NCI-H226 (cell line): Measurements from ENCODE around the gene TSPO2.

Source experiments
- DNase-seq: peaks from one replicate; pipeline ENCODE4 v3.0.0-alpha.2; 2015

Gene TSPO2

DNA sequence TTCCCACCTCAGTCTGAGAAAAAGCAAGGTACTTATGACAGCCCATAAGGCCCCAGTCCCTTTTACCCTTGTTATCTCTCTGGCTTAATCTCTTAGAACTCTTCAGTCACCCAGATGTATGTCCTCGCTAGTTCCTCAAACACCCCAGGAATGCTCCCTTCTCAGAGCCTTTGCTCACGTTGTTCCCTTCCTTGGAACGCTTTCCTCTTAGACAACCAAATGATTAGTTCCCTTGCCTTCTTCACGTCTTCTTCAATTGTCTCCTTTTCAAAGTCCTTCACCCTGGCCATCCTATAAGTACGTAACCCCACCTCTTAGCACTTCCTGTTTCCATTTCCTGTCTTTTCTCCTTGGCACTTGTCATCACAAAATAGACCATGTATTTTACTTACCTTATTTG lies 9.6 kb downstream of the TSPO2 start:
- DNase-seq, result no peak

DNA sequence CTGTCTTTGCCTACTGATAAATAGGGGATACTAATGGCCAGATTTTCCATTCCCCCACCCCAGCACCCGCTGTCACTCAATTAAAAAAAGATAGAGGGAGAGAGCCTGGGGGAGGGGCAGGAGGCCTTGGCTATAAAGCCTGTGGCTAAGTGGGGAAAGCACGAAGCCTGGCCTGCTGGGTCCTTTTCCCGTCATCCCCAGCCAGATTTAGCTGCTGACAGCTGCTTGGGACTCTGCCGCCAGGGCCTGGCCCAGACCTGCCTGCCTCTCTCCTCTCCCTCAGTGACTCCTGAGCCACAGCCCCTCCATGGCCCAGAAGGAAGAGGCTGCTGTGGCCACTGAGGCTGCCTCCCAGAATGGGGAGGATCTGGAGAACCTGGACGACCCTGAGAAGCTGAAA lies 10.8 kb downstream of the TSPO2 start, which contains the start of gene APOBEC2:
Gene APOBEC2, plus strand, starts transcription at position 162 of the 400 bp plus-strand sequence. Its CDS starts 146 bp downstream, at position 308.
- DNase-seq, result no peak

DNA sequence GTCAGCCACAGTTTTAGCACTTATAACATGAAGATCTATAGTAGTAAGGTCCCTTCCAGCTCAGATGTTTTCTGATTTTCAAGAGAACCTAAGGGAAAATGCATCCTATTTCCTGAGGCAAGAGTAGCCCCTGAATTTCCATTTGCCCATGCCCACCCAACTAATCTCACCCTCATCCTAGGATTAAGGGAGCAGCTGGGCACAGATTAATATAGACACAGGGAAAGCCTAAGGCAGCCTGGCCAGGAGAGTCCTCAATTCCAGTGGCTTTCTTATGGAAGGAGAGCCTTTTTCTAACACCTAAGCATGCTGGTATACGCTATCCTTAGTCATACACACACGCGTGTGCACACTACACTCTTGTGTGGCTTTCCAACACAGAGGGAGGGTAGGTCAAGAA lies 12.2 kb downstream of the TSPO2 start:
- DNase-seq, result no peak

DNA sequence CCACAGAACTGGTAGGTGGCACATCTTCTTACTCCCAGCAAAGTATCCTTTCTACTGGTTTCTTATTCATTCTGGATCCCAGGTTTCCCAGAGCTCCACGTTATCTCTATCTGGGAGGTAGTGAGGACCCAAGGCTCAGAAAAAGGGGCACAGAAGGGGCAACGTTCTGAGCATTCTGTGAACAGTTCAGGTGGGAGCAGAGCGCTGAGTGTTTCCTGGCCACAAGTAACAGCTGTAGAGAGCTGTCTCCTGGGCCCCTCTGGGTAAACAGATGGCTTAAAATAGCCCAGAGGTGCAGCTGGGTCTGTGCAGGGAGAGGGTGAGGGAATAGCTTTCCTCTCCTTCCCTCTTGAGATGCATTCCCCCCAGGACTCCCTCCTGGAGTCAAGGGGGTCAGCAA lies 12.9 kb downstream of the TSPO2 start:
- DNase-seq, result no peak

DNA sequence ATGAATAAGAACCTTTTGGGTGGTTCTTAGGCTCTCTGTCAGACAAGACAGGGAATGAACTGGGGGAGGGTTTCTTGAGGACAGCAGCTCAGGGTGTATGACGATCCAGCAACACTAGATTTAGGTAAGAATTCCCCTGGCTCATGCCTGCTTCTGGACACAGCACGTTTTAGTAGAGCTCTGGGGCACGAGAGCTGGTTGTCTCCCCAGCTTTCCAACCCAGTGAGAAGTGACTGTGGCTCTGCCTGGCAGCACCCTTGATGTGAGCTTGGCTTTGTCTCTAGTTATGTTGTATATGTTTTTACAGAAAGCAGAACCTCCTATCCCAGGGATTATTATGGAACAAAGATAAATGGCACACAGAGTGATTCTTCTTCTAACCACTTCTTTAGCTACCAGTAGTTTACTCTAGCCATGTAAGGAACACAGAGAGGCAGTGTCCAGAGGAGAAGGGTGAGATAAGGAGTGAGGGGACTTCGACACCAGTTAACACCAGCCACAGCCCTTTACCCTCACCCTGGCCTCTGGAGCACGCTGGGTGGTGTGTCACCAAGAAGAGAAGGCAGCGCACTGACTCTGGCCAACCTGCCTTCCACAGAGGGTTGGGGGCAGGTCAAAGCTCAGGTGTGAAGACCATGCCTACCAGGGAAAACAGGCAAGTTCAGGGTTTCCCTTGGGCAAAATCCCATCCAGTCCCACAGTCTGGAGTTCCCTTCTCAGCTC lies 14.7 kb downstream of the TSPO2 start:
- DNase-seq, result no peak

DNA sequence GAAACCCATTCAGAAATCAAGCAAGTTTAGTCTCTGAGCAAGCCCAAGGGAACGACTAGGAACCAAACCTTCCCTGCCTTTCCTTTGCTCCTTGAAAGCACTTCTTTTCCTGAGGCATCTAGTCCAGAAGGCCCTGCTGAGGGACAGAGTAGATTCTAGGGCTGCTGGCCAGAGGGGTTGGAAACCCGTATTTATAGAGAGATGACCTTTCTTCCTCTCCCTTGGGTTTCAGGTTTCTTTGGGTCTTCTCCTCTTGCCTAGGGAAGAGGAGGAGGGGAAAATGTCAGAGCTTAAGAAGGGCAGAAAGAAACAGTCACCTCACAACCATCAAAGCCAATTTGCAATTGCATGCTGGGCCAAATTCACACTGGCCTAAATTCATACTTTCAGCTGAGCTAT lies 16.5 kb downstream of the TSPO2 start:
- DNase-seq, result no peak

DNA sequence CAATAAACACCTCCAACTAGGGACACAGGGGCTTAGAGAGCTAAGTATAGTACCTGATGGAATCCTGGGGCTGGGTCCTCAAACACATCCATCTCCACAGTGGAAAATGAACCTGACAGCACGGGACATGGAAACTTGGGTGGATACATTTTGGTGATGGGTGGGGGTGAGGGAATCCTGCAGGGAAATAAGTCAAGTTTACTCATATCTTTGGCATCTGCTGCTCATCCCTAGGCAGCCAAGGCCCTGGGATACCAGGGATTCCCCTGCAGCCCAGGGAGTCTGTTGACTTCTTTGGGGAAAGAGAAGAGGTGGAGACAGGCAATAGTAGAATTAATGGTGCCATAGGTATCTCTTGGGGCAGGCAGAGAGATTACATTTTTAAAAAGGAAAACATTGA lies 17.3 kb downstream of the TSPO2 start:
- peak; percentile 58 for DNase-seq

DNA sequence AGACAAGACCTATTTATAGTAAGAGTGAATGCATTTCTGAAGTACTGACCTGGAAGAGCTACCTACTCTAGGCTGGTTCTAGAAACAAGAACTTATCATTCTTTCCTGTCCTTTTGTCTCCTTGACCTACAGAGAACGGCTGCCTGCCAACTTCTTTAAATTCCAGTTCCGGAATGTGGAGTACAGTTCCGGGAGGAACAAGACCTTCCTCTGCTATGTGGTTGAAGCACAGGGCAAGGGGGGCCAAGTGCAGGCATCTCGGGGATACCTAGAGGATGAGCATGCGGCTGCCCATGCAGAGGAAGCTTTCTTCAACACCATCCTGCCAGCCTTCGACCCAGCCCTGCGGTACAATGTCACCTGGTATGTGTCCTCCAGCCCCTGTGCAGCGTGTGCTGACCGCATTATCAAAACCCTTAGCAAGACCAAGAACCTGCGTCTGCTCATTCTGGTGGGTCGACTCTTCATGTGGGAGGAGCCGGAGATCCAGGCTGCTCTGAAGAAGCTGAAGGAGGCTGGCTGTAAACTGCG lies 19.0 kb downstream of the TSPO2 start:
- no peak for DNase-seq

DNA sequence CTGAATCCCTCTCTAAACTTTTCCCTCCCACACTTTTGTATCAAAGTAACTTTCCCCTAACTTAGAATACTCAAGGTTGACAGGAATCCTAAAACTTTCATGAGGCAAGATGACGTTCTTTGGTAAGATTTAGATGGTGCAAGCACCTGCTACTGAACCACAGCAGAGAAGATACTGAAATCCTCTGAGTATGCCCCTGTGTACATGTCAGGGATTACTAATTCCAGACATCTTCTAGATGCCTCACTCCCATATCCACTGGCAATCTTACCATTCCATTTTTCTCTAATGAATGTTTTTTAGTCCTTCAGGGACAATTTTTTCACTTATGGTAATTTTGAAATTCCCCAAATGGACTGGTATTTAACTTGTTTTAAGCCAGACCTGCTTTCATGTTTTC lies 19.8 kb downstream of the TSPO2 start:
- DNase-seq, result no peak

DNA sequence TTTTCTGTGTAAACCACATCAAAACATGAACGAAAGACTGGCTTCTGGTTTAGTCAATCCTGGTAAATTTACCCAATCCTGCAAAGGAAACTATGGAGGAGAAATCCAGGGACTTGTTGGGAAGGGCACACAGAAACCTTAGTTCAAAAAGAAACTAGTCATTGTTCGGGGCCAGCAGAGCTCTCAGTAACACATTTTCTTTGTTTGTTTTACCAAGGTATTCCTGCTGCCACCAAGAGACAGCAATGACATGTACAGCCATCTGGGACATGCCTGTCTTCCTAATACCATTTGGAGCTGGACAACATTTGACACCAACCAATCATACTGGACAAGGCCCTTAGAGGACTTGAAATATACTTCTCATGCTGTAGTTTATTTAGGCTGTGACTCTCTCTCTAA lies 21.6 kb downstream of the TSPO2 start:
- no peak for DNase-seq

DNA sequence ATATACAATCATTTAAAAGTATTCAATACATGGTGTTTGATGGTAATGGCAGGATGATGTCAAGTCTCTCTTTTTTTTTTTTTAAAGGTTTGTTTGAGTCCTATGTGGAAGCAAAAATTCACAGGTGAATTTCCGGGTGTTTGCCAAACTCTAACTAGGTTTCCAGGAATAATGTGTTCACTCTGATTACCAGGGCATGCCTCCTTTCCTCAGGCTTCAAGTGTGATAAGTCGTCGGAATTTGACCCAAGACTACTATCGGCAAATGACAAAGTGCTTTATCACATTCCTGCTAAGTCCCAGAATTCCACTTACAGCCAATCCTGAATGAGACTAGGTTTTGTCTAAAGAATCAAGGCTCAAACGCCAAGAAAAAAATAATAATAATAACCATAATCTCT lies 22.6 kb downstream of the TSPO2 start:
- no peak for DNase-seq

DNA sequence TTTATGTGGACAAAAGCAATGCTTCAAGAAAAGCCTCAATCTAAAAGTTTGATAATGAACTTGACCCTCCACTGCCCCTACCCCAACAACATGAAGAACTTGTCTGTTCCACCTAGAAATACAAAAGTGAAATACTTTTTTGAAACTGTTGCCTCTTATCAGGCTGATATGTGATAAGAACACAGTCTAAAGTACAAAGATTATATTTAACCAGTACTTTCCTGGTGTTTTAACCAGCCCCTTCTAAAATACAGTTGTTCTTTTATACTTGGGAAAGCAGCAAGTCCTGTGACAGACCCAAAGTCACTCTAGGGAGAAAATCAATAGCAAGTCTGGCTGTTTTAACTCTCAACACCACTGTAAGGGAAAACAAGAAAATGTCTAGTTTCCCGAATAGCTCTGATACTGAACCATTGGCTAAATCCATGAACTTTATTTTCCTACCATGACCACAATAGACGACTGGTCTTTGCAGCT lies 23.3 kb downstream of the TSPO2 start:
- no peak for DNase-seq

DNA sequence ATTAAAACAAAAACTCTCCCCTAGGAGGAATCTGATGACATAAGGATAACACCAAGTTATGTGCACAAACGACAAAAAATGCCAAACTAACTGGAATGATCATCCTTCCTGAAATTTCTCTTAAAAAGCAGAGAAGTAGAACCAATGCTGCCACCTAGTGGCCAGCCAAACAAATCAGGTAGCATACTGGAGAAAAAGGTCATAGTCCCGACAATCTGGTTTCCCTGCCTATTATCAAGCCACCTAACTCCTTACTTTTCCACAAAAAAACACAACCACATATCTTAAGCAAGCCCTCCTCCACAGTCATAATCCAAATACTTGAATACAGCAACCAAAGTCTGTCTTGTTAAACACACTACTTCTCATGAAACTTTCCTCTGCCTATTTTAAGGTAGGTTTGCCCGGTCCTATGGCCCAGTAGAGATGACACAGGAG lies 24.6 kb downstream of the TSPO2 start:
- DNase-seq, result peak; percentile 22

DNA sequence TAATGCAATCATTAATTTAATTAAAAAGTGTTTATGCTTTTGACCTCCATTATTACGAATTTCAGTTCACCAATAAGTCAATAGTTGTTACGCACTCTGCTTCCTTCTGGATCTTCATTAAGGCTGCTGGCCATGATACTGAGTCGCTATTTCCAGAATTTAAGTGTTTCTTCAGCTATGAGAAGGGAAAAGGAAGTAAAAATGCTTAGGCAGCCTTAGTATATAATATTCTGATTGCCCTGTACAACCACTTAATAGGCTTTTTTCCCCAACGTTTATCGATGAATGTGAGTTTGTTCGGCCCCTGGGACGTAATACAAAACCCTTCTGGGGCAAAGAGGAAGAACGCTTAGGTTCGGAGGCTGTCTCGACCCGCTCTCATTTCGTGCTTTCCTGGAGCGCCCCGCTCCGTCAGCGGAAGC lies 29.2 kb downstream of the TSPO2 start:
- DNase-seq, result no peak

DNA sequence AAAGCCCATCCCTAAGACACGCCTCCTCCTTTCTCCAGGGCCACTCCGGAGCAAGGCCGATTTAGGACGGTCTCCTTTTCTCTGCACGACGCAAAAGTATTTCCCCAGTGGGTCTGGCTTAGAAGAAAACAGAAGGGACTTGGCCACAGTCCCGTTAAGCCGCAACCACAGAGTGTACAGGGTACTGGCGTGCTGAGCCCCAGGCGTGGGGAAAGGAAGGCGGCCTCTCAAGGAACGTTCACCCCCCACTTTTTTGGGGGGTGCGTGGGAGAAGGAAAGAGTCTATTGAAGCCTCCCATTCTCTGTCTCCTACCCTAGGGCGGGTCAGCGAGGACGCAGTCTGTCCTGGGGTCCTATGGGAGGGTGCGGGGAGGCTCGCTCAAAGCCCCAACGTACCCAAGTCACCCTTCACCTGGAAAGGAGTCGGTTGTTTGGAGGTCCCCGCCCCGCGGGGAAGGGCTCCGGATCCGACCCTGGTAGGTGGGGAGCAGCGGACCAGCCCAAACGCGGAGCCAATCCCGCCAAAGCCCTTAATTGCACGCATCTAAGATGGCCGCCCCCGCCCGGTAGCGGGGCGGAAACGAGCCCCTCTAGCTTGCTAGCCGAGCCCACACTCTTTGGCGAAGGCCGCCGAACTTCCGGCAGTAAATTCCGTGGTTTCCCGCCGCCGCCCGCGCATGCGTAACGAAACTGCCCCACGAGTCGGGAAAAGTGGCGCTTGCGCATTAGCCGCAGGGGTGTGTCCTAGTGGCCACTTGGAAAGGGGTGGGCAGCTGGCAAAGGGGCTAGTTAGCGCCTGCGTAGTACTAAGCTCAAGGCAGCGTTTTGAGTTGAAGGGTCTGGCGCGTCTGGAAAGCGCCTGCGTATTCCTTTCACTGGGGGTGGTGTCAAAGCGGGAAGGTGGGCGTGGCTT lies 29.9 kb downstream of the TSPO2 start, which contains the start of gene OARD1:
Gene OARD1, minus strand, starts transcription at position 434 of the 913 bp plus-strand sequence. CDS start 722 bp downstream, outside the sequence.
- DNase-seq, result peak; percentile 99

DNA sequence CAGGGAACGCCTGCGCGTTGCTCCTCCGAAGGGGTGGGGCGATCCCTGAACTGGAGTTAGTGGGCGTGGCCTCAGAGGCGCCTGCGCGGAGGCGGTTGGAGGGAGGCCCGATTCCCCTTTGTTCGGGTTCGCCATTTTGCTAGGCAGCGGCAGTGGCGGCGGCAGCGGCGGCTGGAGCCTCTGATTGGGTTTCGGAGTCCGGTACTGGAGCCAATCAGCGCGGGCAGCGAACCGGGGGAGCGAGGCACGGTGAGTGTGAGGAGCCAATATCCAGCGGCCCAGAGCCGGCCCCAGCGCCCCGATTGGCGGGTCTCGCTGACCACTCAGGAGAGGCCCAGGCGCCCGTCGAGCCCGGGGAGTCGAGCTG lies 30.6 kb downstream of the TSPO2 start, which contains the start of gene NFYA:
Gene NFYA, plus strand, starts transcription at position 139 of the 367 bp plus-strand sequence. CDS start 6,116 bp downstream, outside the sequence.
- DNase-seq, result peak; percentile 99

DNA sequence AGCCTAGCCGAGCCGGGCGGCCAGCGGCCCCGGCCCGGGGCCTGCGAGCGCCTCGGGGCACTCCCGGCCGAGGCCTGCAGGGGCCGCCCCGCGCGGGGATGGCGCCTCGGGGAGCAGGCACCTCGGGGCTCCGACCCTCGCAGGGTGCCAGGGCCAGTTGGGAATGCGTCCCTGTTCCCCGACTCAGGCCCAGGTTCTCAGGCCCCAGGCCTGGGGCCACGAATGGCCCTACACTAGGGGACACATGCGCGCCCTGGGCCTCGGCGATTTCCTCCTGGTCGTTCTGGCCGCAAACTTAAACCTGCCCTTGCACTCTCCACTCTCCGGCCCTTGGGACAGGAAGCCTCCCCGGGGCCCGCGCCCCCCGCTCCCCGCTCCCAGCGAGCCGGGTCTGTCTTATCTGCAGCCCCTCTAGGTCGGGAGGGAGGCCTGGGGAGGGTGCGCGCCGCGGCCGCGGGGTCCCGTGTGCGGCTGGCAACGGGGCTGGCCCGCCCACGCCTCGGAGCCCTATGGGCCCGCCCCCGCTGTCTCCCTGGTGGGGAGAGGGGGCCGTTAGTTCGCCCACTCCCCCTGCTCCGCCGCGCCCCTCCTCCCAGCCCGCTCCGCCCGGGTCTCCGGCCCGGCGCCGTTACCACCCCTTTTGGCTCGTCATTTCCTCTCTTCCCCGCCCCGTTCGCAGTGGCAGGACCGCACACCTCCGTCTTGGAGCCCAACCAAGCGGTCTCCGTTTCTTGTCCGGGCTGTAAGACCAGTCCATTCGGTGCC lies 31.1 kb downstream of the TSPO2 start:
- DNase-seq, result peak; percentile 73

DNA sequence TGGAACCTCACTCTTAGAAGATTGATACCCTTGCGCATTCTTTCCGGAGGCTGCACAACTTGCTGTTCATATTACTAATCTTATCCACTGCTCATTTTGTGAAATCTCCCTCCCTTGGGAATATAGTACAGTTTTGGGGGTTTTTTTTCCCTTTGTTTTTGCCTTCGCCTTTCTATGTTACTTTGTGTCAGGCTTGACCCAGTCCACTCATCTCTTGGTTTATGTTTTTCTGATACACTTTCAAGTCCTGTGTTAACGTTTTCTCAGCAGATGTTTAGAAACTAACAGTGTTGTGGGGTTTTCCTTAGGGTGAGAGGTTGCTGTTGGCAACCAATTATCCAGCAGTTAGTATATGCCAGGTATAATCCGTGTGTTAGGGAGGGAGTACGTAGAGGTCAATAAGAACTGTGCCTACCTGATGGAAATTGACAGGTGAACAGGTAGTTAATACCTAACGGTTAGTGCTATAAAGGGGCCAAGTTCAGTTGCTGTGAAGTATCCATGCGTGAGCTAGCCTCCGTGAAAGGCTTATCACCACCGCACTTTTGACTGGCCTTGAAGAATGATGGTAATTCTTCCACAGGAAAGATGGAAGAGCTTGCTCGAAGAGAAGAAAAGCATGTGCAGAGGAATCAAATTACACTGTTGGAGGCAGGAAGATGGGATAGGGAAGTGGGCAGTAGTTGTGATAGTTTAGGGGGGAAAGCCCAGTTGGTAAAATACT lies 31.9 kb downstream of the TSPO2 start:
- no peak for DNase-seq

DNA sequence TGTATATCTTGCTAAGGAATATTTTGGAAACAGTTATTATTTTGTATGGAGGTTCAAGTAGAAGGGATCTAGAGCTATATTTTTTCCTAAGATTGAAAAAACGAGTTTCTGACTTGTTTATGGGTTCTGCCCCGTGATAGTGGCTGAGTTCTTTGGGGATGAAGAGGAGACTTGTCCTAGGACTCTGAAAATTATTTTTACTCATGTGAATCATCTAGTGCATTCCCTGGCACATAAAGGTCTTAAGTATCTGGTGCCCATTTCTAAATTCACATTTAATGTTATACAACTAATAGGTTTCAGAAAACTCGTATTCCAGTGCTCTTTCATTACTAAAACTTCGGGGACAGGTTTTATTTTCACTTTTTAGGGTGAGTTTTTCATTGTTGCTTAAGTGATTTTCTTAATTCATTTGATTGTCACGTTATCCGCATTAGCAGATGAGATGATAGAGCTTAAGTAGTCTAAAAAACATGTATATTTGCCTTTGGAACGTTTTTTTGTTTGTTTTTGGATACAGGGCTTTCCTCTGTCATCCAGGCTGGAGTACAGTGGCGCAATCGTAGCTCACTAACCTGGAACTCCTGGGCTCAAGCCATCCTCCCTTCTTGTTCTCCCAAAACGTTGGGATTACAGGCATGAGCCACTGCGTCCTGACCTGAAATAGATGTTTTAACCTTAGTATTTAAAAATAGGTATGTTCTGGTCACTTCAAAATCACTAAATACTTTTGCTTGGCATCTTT lies 32.6 kb downstream of the TSPO2 start:
- DNase-seq, result no peak

DNA sequence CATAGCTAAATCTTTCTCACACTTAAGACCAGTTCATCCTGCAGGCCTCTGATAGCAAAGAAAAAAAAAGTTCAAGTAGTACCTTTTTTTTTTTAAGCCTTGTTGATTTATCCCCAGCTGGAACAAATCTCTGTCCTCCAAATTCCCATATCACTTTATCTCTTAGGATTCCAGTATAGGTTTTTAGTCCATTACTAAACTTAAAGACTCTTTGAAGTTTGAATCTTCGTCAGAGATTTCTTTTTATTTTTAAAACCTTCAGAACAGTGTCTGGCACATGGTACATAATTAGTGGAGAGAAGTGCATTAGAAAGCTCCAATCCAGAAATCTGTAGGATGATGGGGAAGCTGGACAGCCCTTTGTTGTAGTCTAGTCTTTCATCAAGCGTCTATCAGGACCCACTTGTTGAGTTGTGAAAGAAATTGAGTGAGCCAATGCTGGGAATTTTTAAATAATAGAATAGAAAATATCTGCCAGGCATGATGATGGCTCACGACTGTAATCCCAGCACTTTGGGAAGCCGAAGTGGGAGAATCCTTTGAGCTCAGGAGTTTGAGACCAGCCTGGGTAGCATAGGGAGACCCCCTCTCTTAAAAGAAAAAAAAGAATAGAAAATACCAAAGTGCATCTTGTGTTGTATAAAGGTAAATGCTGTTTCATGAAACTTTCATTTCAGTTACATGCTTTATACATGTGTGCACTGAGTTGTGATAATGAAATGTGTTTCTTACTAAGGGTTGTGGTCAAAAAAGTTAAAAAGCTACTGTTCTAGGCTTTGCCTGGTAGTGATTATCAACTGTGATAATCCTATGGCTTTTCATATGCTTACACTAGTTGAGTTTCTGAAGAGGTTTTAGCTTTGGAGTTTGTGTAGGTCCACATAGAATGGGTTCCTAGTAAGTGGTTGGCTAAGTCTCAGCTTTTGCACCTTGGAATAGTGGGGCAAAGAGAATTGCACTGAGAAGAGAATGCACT lies 33.7 kb downstream of the TSPO2 start:
- DNase-seq, result no peak
